ENCODE data around the gene BEAN1.
"Not testable (repeated sequence)": the region's sequence is repeated elsewhere in the genome, so short reads cannot be mapped to it uniquely, and the experiment has no call there.

DNA sequence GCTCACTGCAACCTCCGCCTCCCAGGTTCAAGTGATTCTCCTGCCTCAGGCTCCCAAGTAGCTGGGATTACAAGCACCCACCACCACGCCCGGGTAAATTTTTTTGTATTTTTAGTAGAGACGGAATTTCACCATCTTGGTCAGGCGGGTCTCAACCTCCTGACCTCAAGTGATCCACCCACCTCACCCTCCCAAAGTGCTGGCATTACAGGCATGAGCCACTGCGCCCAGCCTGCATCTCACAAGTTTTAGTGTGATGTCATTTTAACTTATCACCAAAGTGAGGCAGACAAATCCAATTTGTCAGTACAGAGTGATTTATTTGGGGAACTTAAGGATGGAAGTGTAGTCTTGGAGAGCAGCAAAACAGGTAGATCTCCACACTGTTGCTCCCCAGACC lies 39.5 kb downstream of the BEAN1 start:
- TF ChIP-seq, protein P1, sequence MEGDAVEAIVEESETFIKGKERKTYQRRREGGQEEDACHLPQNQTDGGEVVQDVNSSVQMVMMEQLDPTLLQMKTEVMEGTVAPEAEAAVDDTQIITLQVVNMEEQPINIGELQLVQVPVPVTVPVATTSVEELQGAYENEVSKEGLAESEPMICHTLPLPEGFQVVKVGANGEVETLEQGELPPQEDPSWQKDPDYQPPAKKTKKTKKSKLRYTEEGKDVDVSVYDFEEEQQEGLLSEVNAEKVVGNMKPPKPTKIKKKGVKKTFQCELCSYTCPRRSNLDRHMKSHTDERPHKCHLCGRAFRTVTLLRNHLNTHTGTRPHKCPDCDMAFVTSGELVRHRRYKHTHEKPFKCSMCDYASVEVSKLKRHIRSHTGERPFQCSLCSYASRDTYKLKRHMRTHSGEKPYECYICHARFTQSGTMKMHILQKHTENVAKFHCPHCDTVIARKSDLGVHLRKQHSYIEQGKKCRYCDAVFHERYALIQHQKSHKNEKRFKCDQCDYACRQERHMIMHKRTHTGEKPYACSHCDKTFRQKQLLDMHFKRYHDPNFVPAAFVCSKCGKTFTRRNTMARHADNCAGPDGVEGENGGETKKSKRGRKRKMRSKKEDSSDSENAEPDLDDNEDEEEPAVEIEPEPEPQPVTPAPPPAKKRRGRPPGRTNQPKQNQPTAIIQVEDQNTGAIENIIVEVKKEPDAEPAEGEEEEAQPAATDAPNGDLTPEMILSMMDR (IDR thresholded peaks at IDR 0.05), result not testable (repeated sequence)
- TF ChIP-seq SIN3A (IDR thresholded peaks at IDR 0.05; ENCODE audit: borderline replicate concordance, insufficient read depth, low read depth, low read length); POLR2AphosphoS5 (IDR thresholded peaks at IDR 0.05; ENCODE audit: low read depth, low read length): not testable (repeated sequence)
- TF ChIP-seq, protein P2, sequence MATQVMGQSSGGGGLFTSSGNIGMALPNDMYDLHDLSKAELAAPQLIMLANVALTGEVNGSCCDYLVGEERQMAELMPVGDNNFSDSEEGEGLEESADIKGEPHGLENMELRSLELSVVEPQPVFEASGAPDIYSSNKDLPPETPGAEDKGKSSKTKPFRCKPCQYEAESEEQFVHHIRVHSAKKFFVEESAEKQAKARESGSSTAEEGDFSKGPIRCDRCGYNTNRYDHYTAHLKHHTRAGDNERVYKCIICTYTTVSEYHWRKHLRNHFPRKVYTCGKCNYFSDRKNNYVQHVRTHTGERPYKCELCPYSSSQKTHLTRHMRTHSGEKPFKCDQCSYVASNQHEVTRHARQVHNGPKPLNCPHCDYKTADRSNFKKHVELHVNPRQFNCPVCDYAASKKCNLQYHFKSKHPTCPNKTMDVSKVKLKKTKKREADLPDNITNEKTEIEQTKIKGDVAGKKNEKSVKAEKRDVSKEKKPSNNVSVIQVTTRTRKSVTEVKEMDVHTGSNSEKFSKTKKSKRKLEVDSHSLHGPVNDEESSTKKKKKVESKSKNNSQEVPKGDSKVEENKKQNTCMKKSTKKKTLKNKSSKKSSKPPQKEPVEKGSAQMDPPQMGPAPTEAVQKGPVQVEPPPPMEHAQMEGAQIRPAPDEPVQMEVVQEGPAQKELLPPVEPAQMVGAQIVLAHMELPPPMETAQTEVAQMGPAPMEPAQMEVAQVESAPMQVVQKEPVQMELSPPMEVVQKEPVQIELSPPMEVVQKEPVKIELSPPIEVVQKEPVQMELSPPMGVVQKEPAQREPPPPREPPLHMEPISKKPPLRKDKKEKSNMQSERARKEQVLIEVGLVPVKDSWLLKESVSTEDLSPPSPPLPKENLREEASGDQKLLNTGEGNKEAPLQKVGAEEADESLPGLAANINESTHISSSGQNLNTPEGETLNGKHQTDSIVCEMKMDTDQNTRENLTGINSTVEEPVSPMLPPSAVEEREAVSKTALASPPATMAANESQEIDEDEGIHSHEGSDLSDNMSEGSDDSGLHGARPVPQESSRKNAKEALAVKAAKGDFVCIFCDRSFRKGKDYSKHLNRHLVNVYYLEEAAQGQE (IDR thresholded peaks at IDR 0.05; ENCODE audit: insufficient read depth in 1 of 2, low read depth in 2 of 2, low read length in 1 of 2), result not testable (repeated sequence)

Measured in Panc1 (cell line).